Measurements from ENCODE around the gene HAND1. TPM values are rescaled to one million over a fixed set of nuclear protein-coding genes. Genes with fewer than 3 reads are reported as not detected.

The HAND1 gene
- total RNA-seq, 4 donors from 2014 or later: not detected

DNA sequence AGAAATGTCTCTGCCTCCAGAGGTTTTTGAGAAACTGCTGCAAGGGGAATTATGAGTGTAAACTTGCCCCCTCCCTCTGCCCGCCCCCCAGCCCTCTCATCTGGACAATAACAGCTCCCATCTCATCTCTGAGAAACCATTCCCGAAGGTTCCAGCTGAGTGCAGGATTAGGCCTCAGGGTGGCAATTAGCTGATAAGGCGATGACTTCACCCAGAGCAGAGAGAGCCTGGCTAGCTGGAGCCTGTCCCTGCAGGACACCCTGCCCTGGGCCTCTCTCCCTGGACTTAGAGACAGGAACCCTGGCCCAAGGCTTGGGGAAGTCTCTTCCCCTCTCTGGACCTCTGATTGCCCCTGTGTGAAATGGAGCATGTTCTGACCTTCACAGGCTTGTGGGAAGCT, 45.7 kb upstream of the HAND1 start:
- H3K27ac ChIP-seq: no peak overlapping the region
- DNase-seq (no peak), ATAC-seq (no peak)
- H3K4me3 ChIP-seq: no peak overlapping the region
- intact Hi-C loops (cut with DNase I; ENCODE audit: low total_unique reads) (no loop called here), in situ Hi-C loops (cut with MboI; ENCODE audit: low sequenced_read_pairs in 4 of 4) (no loop called here)
- H3K27me3 ChIP-seq: peaks cover 0 to 5% (median 0%) of the 10 kb centered on the region in 3 donors
- TF ChIP-seq, protein P1, sequence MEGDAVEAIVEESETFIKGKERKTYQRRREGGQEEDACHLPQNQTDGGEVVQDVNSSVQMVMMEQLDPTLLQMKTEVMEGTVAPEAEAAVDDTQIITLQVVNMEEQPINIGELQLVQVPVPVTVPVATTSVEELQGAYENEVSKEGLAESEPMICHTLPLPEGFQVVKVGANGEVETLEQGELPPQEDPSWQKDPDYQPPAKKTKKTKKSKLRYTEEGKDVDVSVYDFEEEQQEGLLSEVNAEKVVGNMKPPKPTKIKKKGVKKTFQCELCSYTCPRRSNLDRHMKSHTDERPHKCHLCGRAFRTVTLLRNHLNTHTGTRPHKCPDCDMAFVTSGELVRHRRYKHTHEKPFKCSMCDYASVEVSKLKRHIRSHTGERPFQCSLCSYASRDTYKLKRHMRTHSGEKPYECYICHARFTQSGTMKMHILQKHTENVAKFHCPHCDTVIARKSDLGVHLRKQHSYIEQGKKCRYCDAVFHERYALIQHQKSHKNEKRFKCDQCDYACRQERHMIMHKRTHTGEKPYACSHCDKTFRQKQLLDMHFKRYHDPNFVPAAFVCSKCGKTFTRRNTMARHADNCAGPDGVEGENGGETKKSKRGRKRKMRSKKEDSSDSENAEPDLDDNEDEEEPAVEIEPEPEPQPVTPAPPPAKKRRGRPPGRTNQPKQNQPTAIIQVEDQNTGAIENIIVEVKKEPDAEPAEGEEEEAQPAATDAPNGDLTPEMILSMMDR (IDR thresholded peaks at IDR 0.05 in 4 of 5, conservative IDR thresholded peaks at IDR 0.05 in 1 of 5): no peak
- no peak for TF ChIP-seq POLR2A (IDR thresholded peaks at IDR 0.05)
- no peaks in the 10 kb centered on the region for H3K9me3 ChIP-seq
- peaks cover 0 to 18% of the 10 kb centered on the region in 2 donors for H3K4me1 ChIP-seq
- no peaks in the 10 kb centered on the region for H3K36me3 ChIP-seq

DNA sequence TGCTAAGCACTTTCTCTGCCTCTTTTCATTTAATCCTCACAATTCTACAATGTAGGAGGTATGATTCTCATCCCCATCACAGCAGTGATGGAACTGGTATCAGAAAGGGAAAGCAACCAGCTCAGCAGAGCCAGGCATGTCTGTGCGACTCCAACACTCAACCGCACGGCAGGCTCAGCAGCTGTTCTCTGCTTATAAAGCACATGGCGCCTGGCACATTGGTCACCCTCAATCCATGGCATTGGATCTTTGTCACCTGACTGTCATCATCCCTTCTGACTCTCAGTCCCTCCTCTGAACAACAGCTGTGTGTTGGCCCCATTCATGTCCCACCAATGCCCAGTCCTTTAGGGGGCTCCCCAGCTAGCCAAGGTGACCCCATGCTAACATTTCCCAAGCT, 45.1 kb upstream of the HAND1 start:
- no peak for TF ChIP-seq POLR2A (IDR thresholded peaks at IDR 0.05)
- TF ChIP-seq, protein P1 (IDR thresholded peaks at IDR 0.05 in 4 of 5, conservative IDR thresholded peaks at IDR 0.05 in 1 of 5): no peak
- Histone ChIP-seq H3K4me3 (no peak overlapping the region), H3K36me3 (no peaks in the 10 kb centered on the region), H3K27me3 (peaks cover 0 to 5% (median 0%) of the 10 kb centered on the region in 3 donors), H3K9me3 (no peaks in the 10 kb centered on the region), H3K27ac (no peak overlapping the region), H3K4me1 (peaks cover 0 to 18% of the 10 kb centered on the region in 2 donors)
- ATAC-seq (no peak), DNase-seq (no peak)
- intact Hi-C loops (cut with DNase I; ENCODE audit: low total_unique reads) (no loop called here), in situ Hi-C loops (cut with MboI; ENCODE audit: low sequenced_read_pairs in 4 of 4) (no loop called here)

DNA sequence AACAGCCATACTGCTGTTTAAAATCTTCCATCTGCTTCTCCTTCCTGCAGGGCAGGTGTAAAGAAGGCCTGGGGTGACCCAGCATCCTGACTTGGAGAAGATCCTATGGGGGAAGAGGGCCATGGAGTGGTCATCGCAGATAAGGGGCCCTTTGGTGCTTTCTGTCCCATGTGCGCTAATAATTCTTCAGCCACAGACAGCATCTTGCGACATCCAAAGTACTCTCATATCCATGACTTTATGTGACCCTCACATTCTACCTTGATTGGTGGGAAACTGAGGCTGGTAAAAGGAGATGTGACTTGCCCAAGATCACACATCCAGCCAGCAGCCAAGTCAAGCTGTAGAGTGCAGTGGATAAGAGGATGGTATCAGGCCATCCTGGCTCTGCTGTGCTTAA, 44.3 kb upstream of the HAND1 start:
- no peak overlapping the region for H3K27ac ChIP-seq
- TF ChIP-seq, protein P1 (IDR thresholded peaks at IDR 0.05 in 4 of 5, conservative IDR thresholded peaks at IDR 0.05 in 1 of 5): no peak
- no peak for TF ChIP-seq POLR2A (IDR thresholded peaks at IDR 0.05)
- ATAC-seq (no peak), DNase-seq (no peak)
- no peaks in the 10 kb centered on the region for H3K9me3 ChIP-seq
- intact Hi-C loops (cut with DNase I; ENCODE audit: low total_unique reads): no loop called here
- peaks cover 0 to 5% (median 0%) of the 10 kb centered on the region in 3 donors for H3K27me3 ChIP-seq
- H3K4me3 ChIP-seq: no peak overlapping the region
- peaks cover 0 to 18% of the 10 kb centered on the region in 2 donors for H3K4me1 ChIP-seq
- no peaks in the 10 kb centered on the region for H3K36me3 ChIP-seq
- in situ Hi-C loops (cut with MboI; ENCODE audit: low sequenced_read_pairs in 4 of 4): no loop called here

DNA sequence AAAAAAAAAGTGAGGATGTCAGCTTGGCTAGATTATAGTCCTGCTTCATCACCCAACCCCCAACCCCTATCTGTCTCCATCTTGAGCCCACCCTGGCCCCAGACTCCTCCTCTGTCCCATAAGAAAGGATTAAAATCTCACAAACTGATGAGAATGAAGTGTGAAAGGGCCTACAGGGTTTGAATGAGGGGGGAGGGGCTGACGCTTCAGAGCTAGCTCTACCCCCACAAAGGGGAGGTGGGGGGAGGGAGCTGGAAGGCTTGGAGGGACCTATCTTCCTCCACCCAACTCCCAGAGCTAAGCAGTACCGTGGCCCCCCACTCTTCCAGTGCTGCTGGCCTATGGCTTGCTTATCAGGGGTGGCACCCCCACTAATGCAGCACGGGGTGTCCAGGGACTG, 43.7 kb upstream of the HAND1 start:
- peaks cover 0 to 18% of the 10 kb centered on the region in 2 donors for H3K4me1 ChIP-seq
- H3K9me3 ChIP-seq: no peaks in the 10 kb centered on the region
- no peak for DNase-seq
- no peak overlapping the region for H3K27ac ChIP-seq
- ATAC-seq: no peak
- in situ Hi-C loops (cut with MboI; ENCODE audit: low sequenced_read_pairs in 4 of 4) (no loop called here), intact Hi-C loops (cut with DNase I; ENCODE audit: low total_unique reads) (no loop called here)
- TF ChIP-seq, protein P1 (IDR thresholded peaks at IDR 0.05 in 4 of 5, conservative IDR thresholded peaks at IDR 0.05 in 1 of 5): no peak
- no peak for TF ChIP-seq POLR2A (IDR thresholded peaks at IDR 0.05)
- H3K27me3 ChIP-seq: peaks cover 0 to 5% (median 0%) of the 10 kb centered on the region in 3 donors
- H3K4me3 ChIP-seq: no peak overlapping the region
- H3K36me3 ChIP-seq: no peaks in the 10 kb centered on the region

DNA sequence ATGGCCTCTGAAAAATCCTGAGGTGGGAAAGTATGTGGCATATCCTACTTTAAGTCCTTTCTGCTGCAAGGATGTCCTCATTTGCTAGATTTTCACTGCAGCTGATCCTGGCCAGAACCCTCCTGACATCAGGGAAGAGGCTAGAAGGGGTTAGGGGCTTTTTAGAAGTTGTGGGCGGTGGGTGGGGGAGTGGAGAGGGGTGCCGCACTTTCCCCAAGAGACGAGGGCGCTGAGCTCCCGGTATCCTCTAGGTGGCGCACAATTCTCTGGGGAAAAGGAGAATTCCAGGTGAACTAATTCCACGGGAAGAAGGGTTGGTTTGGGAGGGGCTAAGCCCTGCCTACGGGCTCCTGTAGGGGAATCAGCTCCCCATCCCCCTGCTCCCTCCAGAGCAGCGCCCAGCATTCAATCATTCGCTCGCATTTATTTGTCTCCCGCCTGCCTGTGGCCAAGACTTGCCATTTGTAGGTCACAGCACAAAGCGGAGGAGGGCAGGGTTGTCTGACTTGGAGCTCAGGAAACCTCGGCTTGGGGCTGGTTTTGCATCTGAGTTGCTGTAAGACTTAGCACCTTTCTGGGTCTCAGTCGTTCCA, 42.9 kb upstream of the HAND1 start:
- no peaks in the 10 kb centered on the region for H3K36me3 ChIP-seq
- H3K27me3 ChIP-seq: peaks cover 0 to 5% (median 0%) of the 10 kb centered on the region in 3 donors
- TF ChIP-seq, protein P1 (IDR thresholded peaks at IDR 0.05 in 4 of 5, conservative IDR thresholded peaks at IDR 0.05 in 1 of 5): peak in 4 of 5 experiments; percentile 11 to 62 (median 36)
- no peak for TF ChIP-seq POLR2A (IDR thresholded peaks at IDR 0.05)
- H3K4me3 ChIP-seq: no peak overlapping the region
- DNase-seq (no peak), ATAC-seq (no peak)
- no peaks in the 10 kb centered on the region for H3K9me3 ChIP-seq
- no peak overlapping the region for H3K27ac ChIP-seq
- intact Hi-C loops (cut with DNase I; ENCODE audit: low total_unique reads): no loop called here
- peaks cover 0 to 18% of the 10 kb centered on the region in 2 donors for H3K4me1 ChIP-seq
- in situ Hi-C loops (cut with MboI; ENCODE audit: low sequenced_read_pairs in 4 of 4): no loop called here
